Loucy (cell line): ENCODE measurements around the gene TMEM63A.
"Not testable (repeated sequence)": the region's sequence is repeated elsewhere in the genome, so short reads cannot be mapped to it uniquely, and the experiment has no call there.

Source experiments
- EZH2phosphoT487 ChIP-seq: fragments of 200-600 bp; IDR thresholded peaks from 2 replicates; pipeline ENCODE4 v1.6.1; 2018; ENCODE audit warnings: antibody characterized with exemption, mild to moderate bottlenecking, moderate library complexity, borderline replicate concordance
- TF ChIP-seq, protein P1 (sequence below): fragments of 200-600 bp; sonication (generic); conservative IDR thresholded peaks from 2 replicates; pipeline ENCODE4 v1.5.1; 2014; ENCODE audit warnings: mild to moderate bottlenecking, antibody characterized with exemption, low read length

GRCh38 chr1:225796097-225796496, 86.1 kb downstream of the TMEM63A start:
- TF ChIP-seq, protein P1, sequence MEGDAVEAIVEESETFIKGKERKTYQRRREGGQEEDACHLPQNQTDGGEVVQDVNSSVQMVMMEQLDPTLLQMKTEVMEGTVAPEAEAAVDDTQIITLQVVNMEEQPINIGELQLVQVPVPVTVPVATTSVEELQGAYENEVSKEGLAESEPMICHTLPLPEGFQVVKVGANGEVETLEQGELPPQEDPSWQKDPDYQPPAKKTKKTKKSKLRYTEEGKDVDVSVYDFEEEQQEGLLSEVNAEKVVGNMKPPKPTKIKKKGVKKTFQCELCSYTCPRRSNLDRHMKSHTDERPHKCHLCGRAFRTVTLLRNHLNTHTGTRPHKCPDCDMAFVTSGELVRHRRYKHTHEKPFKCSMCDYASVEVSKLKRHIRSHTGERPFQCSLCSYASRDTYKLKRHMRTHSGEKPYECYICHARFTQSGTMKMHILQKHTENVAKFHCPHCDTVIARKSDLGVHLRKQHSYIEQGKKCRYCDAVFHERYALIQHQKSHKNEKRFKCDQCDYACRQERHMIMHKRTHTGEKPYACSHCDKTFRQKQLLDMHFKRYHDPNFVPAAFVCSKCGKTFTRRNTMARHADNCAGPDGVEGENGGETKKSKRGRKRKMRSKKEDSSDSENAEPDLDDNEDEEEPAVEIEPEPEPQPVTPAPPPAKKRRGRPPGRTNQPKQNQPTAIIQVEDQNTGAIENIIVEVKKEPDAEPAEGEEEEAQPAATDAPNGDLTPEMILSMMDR: not testable (repeated sequence)
- TF ChIP-seq EZH2phosphoT487: not testable (repeated sequence)
